GM19035 (cell line): ENCODE measurements around the gene HUWE1.
"Not testable (repeated sequence)": the region's sequence is repeated elsewhere in the genome, so short reads cannot be mapped to it uniquely, and the experiment has no call there.

Experiments
- ATAC-seq: cut with Tn5 transposase; IDR thresholded peaks from one replicate; pipeline ENCODE4 v1.9.1; 2021; ENCODE audit not compliant: unreplicated experiment

Gene HUWE1

GRCh38 chrX:53538781-53539180, 147.7 kb downstream of the HUWE1 start:
- no peak for ATAC-seq

- not testable (repeated sequence) for ATAC-seq
Observed at GRCh38 chrX:53531255-53531966, 155.1 kb downstream of the HUWE1 start.

GRCh38 chrX:53526999-53527398, 159.5 kb downstream of the HUWE1 start:
- no peak for ATAC-seq

GRCh38 chrX:53511322-53511721, 175.2 kb downstream of the HUWE1 start:
- ATAC-seq: no peak

- ATAC-seq: not testable (repeated sequence)
Observed at GRCh38 chrX:53504035-53504434, 182.5 kb downstream of the HUWE1 start.

- ATAC-seq: no peak
Observed at GRCh38 chrX:53494436-53494835, 192.1 kb downstream of the HUWE1 start.

GRCh38 chrX:53486285-53486684, 200.2 kb downstream of the HUWE1 start:
- no peak for ATAC-seq

- ATAC-seq: no peak
Observed at GRCh38 chrX:53483838-53484405, 202.6 kb downstream of the HUWE1 start.

GRCh38 chrX:53483416-53483815, 203.1 kb downstream of the HUWE1 start:
- ATAC-seq: no peak
